GM12873 (cell line): Measurements from ENCODE around the gene C21orf58.

ENCODE experiments used
- TF ChIP-seq, protein P1 (sequence below): IDR thresholded peaks from 2 replicates; pipeline ENCODE4 v1.5.1; 2012; ENCODE audit warnings: low read depth, mild to moderate bottlenecking, moderate library complexity, low read length, control low read depth; ENCODE audit not compliant: insufficient read depth; ENCODE audit errors: missing control alignments

C21orf58 gene

DNA sequence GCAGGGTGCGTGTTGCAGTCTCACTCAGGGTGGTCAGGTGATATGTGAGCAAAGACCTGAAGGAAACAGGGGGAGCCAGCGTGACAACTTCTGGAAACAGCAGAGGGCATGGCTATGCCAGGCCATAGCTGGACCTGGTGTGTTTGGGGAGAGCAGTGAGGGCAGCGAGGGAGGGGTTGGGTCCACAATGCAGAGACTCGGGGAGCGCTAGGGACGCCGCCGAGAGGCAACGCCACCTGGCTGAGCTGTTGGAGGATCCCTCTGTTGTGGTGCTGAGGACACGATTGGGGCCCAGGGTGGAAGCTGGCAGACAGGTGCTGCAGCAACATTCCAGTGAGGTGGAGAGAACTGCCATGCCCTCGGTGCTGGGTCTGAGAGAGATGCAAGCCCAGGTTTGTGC is 68.5 kb downstream of the C21orf58 start:
- TF ChIP-seq, protein P1, sequence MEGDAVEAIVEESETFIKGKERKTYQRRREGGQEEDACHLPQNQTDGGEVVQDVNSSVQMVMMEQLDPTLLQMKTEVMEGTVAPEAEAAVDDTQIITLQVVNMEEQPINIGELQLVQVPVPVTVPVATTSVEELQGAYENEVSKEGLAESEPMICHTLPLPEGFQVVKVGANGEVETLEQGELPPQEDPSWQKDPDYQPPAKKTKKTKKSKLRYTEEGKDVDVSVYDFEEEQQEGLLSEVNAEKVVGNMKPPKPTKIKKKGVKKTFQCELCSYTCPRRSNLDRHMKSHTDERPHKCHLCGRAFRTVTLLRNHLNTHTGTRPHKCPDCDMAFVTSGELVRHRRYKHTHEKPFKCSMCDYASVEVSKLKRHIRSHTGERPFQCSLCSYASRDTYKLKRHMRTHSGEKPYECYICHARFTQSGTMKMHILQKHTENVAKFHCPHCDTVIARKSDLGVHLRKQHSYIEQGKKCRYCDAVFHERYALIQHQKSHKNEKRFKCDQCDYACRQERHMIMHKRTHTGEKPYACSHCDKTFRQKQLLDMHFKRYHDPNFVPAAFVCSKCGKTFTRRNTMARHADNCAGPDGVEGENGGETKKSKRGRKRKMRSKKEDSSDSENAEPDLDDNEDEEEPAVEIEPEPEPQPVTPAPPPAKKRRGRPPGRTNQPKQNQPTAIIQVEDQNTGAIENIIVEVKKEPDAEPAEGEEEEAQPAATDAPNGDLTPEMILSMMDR = no peak

DNA sequence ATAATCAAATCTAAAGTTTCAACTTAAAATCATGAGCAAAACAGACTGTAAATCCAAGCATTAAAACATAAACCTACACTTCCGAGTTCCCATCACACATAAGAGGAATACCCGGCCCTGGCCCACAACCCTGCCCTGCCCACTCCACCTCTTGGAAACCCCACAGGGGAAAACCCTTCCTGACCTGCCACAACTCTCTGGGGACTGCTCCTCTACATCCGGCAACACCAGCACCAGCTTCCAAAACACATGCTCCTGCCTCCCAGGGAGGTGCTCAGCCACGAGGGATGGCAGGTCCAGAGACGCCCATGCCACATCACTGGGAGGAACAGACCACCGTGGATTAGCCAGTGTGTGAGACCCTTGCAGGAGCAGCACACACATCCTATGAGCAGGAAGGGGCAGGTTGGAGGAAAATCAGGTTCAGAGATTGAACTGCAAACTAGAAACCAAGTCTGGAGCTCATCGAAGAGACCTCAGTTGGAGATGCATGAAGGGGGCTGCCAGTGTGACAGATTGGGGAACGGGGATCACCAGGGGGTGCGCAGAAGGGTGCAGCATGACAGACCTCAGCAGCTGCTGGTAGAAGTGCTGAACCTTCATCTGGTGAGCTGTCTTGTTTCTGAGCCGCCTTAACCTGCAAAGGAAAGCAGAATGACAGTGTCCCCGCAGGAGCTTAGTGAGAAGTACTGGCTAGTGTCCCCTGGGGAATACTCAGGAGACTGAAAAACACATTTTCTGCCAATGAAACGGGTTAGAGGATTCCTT is 69.3 kb downstream of the C21orf58 start:
- TF ChIP-seq, protein P1 = no peak

- TF ChIP-seq, protein P1 = no peak
These were observed 70.0 kb downstream of the C21orf58 start for GRCh38 chr21:46253610-46254124.

DNA sequence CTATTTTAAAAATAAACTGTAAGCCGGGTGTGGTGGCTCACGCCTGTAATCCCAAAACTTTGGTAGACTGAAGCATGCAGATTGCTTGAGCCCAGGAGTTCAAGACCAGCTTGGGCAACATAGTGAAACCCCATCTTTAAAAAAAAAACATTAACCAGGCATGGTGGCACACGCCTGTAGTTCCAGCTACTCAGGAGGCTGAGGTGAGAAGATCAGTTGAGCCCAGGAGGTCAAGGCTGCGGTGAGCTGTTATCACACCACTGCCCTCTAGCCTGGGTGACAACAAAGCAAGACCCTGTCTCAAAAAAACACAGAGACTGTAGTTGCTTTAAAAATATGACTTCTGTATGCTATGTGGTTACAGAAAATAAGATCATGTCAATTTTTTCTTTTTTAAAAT is 70.8 kb downstream of the C21orf58 start:
- TF ChIP-seq, protein P1 = no peak
